IMR-90 (cell line): ENCODE results near the gene LPAR1. TPM values are rescaled to one million over a fixed set of nuclear protein-coding genes. Genes with fewer than 3 reads are reported as not detected.

ENCODE experiments used
- ATAC-seq: fragments of 200-7000 bp; cut with Tn5 transposase; 2 replicates; pipeline ENCODE4 v1.9.1; 2020; ENCODE audit warnings: low read depth, mild to moderate bottlenecking, moderate library complexity
- BruUV-seq: library from RNA; stranded (reverse); fragments of 400-500 nt; replicated peaks from 2 replicates; lab custom pipeline; 2021; lab: Mats Ljungman, UMichigan
- CTCF ChIA-PET: fragments of 300-600 bp; formaldehyde crosslinking; extraction: SDS; loops from one replicate; lab custom pipeline; 2021; ENCODE audit warnings: antibody characterized with exemption; lab: Yijun Ruan, JAX
- POLR2A ChIA-PET: fragments of 300-600 bp; sonication (Branson Sonifier 250); formaldehyde crosslinking; loops from one replicate; lab custom pipeline; 2022; ENCODE audit warnings: antibody characterized with exemption; ENCODE audit not compliant: unreplicated experiment; lab: Charles Lee
- DNase-seq: peaks from one replicate; pipeline ENCODE4 v3.0.0; 2013
- H2AFZ ChIP-seq: replicated peaks from 2 replicates; pipeline ENCODE3; 2013; ENCODE audit warnings: low read length, mild to moderate bottlenecking; ENCODE audit not compliant: poor library complexity
- H2AK5ac ChIP-seq: 2 replicates; pipeline ENCODE4 v1.6.1; 2013; ENCODE audit warnings: low read depth, low read length, inconsistent platforms
- H2AK9ac ChIP-seq: replicated peaks from 2 replicates; pipeline ENCODE3; 2013; ENCODE audit warnings: mild to moderate bottlenecking, low read depth, low read length, moderate library complexity; ENCODE audit not compliant: poor library complexity
- H2BK120ac ChIP-seq: 2 replicates; pipeline ENCODE4 v1.6.1; 2013; ENCODE audit warnings: low read depth, low read length, inconsistent platforms
- H2BK15ac ChIP-seq: 3 replicates; pipeline ENCODE4 v1.6.1; 2013; ENCODE audit warnings: low read depth, low read length, inconsistent platforms
- H2BK20ac ChIP-seq: 2 replicates; pipeline ENCODE4 v1.6.1; 2013; ENCODE audit warnings: low read depth, mild to moderate bottlenecking, inconsistent platforms, low read length, moderate library complexity
- H2BK5ac ChIP-seq: 2 replicates; pipeline ENCODE4 v1.6.1; 2013; ENCODE audit warnings: mild to moderate bottlenecking, low read depth, low read length, inconsistent platforms; ENCODE audit not compliant: poor library complexity, severe bottlenecking
- H3K14ac ChIP-seq: replicated peaks from 2 replicates; pipeline ENCODE4 v1.6.1; 2013; ENCODE audit warnings: low read depth, low read length, inconsistent platforms
- H3K18ac ChIP-seq: 2 replicates; pipeline ENCODE4 v1.6.1; 2013; ENCODE audit warnings: low read depth, low read length, control low read depth
- H3K23ac ChIP-seq: 2 replicates; pipeline ENCODE4 v1.6.1; 2013; ENCODE audit warnings: low read depth, low read length, inconsistent platforms
- H3K27ac ChIP-seq: 2 replicates; pipeline ENCODE4 v1.5.1; 2013; ENCODE audit warnings: mild to moderate bottlenecking, control low read depth, low read length; ENCODE audit not compliant: insufficient read depth
- H3K27me3 ChIP-seq: 2 replicates; pipeline ENCODE4 v1.6.1; 2013; ENCODE audit warnings: low read length; ENCODE audit not compliant: control insufficient read depth, insufficient read depth
- H3K36me3 ChIP-seq: 2 replicates; pipeline ENCODE4 v1.6.1; 2013; ENCODE audit warnings: low read length, mixed read lengths; ENCODE audit not compliant: control insufficient read depth, insufficient read depth
- H3K4ac ChIP-seq: 2 replicates; pipeline ENCODE4 v1.6.1; 2013; ENCODE audit warnings: low read depth, low read length, inconsistent platforms
- H3K4me1 ChIP-seq: 2 replicates; pipeline ENCODE4 v1.6.1; 2013; ENCODE audit warnings: low read length, mixed read lengths; ENCODE audit not compliant: control insufficient read depth, insufficient read depth
- H3K4me2 ChIP-seq: 2 replicates; pipeline ENCODE4 v1.6.1; 2013; ENCODE audit warnings: low read depth, mild to moderate bottlenecking, control low read depth, low read length, moderate library complexity
- H3K4me3 ChIP-seq: 2 replicates; pipeline ENCODE4 v1.5.1; 2013; ENCODE audit warnings: low read depth, mild to moderate bottlenecking, control low read depth, low read length, moderate library complexity; ENCODE audit not compliant: insufficient read depth
- H3K56ac ChIP-seq: 2 replicates; pipeline ENCODE4 v1.6.1; 2013; ENCODE audit warnings: low read length, inconsistent platforms; ENCODE audit not compliant: insufficient read depth; ENCODE audit errors: extremely low read depth
- H3K79me1 ChIP-seq, 2 experiments: 2 replicates each; pipeline ENCODE4 v1.6.1; 2013; ENCODE audit warnings: low read length in 2 of 2, inconsistent platforms in 1 of 2, low read depth in 1 of 2
- H3K9ac ChIP-seq: 2 replicates; pipeline ENCODE4 v1.6.1; 2013; ENCODE audit warnings: low read depth, low read length, control low read depth
- H3K9me1 ChIP-seq: 2 replicates; pipeline ENCODE4 v1.6.1; 2013; ENCODE audit warnings: low read length, inconsistent platforms; ENCODE audit not compliant: insufficient read depth
- H3K9me3 ChIP-seq: 2 replicates; pipeline ENCODE4 v1.6.1; 2013; ENCODE audit warnings: low read length; ENCODE audit not compliant: control insufficient read depth, insufficient read depth
- H4K20me1 ChIP-seq: 2 replicates; pipeline ENCODE4 v1.6.1; 2013; ENCODE audit warnings: low read length, inconsistent platforms; ENCODE audit not compliant: insufficient read depth
- H4K5ac ChIP-seq: 2 replicates; pipeline ENCODE4 v1.6.1; 2013; ENCODE audit warnings: mild to moderate bottlenecking, low read depth, low read length, control low read depth
- H4K8ac ChIP-seq, 2 experiments: 2 replicates each; pipeline ENCODE4 v1.6.1; 2013; ENCODE audit warnings: low read depth in 2 of 2, low read length in 2 of 2, control low read depth in 1 of 2, inconsistent platforms in 1 of 2
- H4K91ac ChIP-seq: 2 replicates; pipeline ENCODE4 v1.6.1; 2013; ENCODE audit warnings: low read depth, low read length, inconsistent platforms; ENCODE audit not compliant: insufficient read depth
- BHLHE40 ChIP-seq: fragments of 150-350 bp; IDR thresholded peaks from 2 replicates; pipeline ENCODE4 v1.6.1; 2016; ENCODE audit warnings: mild to moderate bottlenecking, low read depth, low read length
- CEBPB ChIP-seq: IDR thresholded peaks from 2 replicates; pipeline ENCODE4 v1.6.1; 2012; ENCODE audit warnings: low read depth, low read length, improper control_type of control experiment
- NFE2L2 ChIP-seq: fragments of 150-350 bp; IDR thresholded peaks from 2 replicates; pipeline ENCODE4 v1.6.1; 2016; ENCODE audit warnings: low read depth, mild to moderate bottlenecking, low read length
- RFX5 ChIP-seq: IDR thresholded peaks from 2 replicates; pipeline ENCODE4 v1.8.0; 2012; ENCODE audit warnings: low read depth, mild to moderate bottlenecking, low read length, moderate library complexity
- SMC3 ChIP-seq: fragments of 150-350 bp; IDR thresholded peaks from 2 replicates; pipeline ENCODE4 v1.6.1; 2016; ENCODE audit warnings: low read depth, mild to moderate bottlenecking, antibody characterized with exemption, low read length, moderate library complexity
- WGBS, 2 experiments: methylation state at CpG; one replicate each; pipeline versions ENCODE4 v1.1.5 to v1.1.7; 2013; ENCODE audit warnings: missing lambda C conversion rate in 2 of 2; ENCODE audit not compliant: insufficient read length in 1 of 2; ENCODE audit errors: extremely low coverage in 2 of 2; 5-methylcytosine and 5-hydroxymethylcytosine counted together
- dilution Hi-C: fragments of 300-500 bp; cut with HindIII; formaldehyde crosslinking; loops from one replicate; pipeline ENCODE4 v1.14.3; 2018; ENCODE audit warnings: low sequenced_read_pairs; ENCODE audit not compliant: unreplicated experiment
- in situ Hi-C: fragments of 300-500 bp; cut with MboI; formaldehyde crosslinking; loops from 3 replicates; pipeline ENCODE4 v1.14.3; 2019; ENCODE audit warnings: low sequenced_read_pairs, inconsistent platforms, mixed read lengths
- intact Hi-C: fragments of 100-400 bp; cut with micrococcal nuclease; formaldehyde crosslinking; loops from 2 replicates; pipeline ENCODE4 v1.10.0; 2022
- polyA plus RNA-seq, 3 experiments: library from polyadenylated mRNA; depleted of rRNA; stranded (reverse); fragments of >200 nt; gene quantifications; 2 replicates each; pipeline ENCODE4 v1.2.3, GENCODE V29; 2012; ENCODE audit warnings: low replicate concordance in 1 of 3
- total RNA-seq: library from RNA; depleted of rRNA; stranded (reverse); fragments of >200 nt; gene quantifications from 2 replicates; pipeline ENCODE4 v1.2.3, GENCODE V29; 2012
- TF ChIP-seq, protein P1 (sequence below): fragments of 150-350 bp; IDR thresholded peaks from 2 replicates; pipeline ENCODE4 v1.6.1; 2016; ENCODE audit warnings: low read depth, mild to moderate bottlenecking, low read length, moderate library complexity, borderline replicate concordance
- TF ChIP-seq, protein P2 (sequence below): fragments of 150-350 bp; IDR thresholded peaks from 2 replicates; pipeline ENCODE4 v1.6.1; 2017; ENCODE audit warnings: mild to moderate bottlenecking, antibody characterized with exemption, low read length, low read depth

Gene LPAR1
- total and polyA plus RNA-seq, 2 of the 4 experiments (the other 2 are of a cell fraction), result 171 to 315 TPM

DNA sequence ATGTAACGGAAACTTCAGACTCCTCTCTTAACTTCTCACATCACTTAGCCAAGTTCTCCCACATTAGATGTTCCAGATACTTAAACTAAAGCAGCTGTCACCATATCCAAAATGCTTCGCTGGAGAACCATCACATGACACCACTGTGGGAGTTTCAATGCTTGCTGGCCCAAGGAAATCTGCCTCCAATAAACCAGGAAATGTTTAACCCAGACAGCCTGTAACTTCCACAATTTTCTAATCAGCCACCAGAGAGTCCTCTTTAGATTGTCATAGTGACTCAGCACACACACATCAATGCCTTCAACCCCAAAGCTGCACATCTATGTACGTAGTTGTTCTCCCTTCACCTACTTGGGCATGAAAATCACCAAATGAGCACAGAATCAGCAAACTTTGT is 118.7 kb downstream of the LPAR1 start (continued):
- TF ChIP-seq, protein P1, sequence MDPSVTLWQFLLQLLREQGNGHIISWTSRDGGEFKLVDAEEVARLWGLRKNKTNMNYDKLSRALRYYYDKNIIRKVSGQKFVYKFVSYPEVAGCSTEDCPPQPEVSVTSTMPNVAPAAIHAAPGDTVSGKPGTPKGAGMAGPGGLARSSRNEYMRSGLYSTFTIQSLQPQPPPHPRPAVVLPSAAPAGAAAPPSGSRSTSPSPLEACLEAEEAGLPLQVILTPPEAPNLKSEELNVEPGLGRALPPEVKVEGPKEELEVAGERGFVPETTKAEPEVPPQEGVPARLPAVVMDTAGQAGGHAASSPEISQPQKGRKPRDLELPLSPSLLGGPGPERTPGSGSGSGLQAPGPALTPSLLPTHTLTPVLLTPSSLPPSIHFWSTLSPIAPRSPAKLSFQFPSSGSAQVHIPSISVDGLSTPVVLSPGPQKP, result no peak

DNA sequence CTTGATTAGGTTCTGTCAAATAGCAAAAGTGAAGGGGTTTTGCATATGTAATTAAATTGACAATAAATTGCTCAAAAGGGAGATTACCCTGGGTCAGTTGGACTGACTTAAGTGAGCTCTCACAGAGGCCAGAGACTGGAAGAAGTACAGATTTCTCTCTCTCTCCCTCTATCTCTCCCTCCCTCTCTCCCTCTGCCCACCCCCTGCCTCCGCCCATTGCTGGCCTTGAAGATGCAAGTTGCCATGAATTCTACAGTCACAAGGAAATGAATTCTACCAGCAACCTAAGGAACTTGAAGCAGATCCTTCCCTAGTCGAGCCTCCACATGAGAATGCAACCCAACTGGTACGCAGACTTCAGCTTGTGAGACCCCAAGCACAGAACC is 119.2 kb downstream of the LPAR1 start:
- Histone ChIP-seq H2AFZ (no peak overlapping the region), H3K4me2 (peak overlapping the region; percentile 51; the same call in 1 of the 2 replicates), H4K5ac (peak overlapping the region; percentile 92), H3K4me3 (no peak overlapping the region), H3K4ac (peak overlapping the region; percentile 99), H3K4me1 (peaks cover 33% of the 10 kb centered on the region), H3K18ac (peak overlapping the region; percentile 89), H2AK9ac (peak overlapping the region; percentile 1), H3K14ac (peak overlapping the region; percentile 91), H4K91ac (peak overlapping the region; percentile 98), H2BK20ac (peak overlapping the region; percentile 70), H3K9me1 (peaks cover 23% of the 10 kb centered on the region), H2AK5ac (peak overlapping the region; percentile 93), H3K23ac (peak overlapping the region; percentile 94), H3K36me3 (peaks cover 11% of the 10 kb centered on the region), H4K20me1 (peaks cover 21% of the 10 kb centered on the region; the same call in 1 of the 2 replicates), H2BK15ac (peak overlapping the region; percentile 90), H3K56ac (peak overlapping the region; percentile 71; the same call in 1 of the 2 replicates), H3K9ac (peak overlapping the region; percentile 8), H3K27me3 (no peaks in the 10 kb centered on the region), H2BK5ac (peak overlapping the region; percentile 100), H4K8ac (peak overlapping the region; percentile 37 to 88), H3K79me1 (peaks cover 34 to 76% of the 10 kb centered on the region in 2 experiments), H2BK120ac (peak overlapping the region; percentile 93), H3K9me3 (no peaks in the 10 kb centered on the region), H3K27ac (peak overlapping the region; percentile 88)
- dilution Hi-C loops, result no loop called here
- TF ChIP-seq RFX5 (no peak), CEBPB (no peak), BHLHE40 (no peak), NFE2L2 (no peak), SMC3 (no peak)
- TF ChIP-seq, protein P2, sequence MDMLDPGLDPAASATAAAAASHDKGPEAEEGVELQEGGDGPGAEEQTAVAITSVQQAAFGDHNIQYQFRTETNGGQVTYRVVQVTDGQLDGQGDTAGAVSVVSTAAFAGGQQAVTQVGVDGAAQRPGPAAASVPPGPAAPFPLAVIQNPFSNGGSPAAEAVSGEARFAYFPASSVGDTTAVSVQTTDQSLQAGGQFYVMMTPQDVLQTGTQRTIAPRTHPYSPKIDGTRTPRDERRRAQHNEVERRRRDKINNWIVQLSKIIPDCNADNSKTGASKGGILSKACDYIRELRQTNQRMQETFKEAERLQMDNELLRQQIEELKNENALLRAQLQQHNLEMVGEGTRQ, result no peak
- intact Hi-C loops, result loop anchor here (5.0 to 10.0 kb wide), 3 partner anchors 122 to 376 kb away; no protein-coding TSS in a partner anchor
- in situ Hi-C loops, result loop anchor here (25.0 kb wide), 1 partner anchor 282 kb away; no protein-coding TSS in a partner anchor
- CTCF ChIA-PET, result interaction anchor here (0.7 kb wide), 2 partner anchors 43 to 117 kb away, joined by 3 to 4 read pairs; no protein-coding TSS in a partner anchor
- ATAC-seq (peak; percentile 4), DNase-seq (no peak)
- POLR2A ChIA-PET, result interaction anchor here (0.8 kb wide), 1 partner anchor 77 kb away, joined by 3 read pairs; no protein-coding TSS in a partner anchor
- no CpG with 5 or more reads among the region's 3 CpGs for whole genome bisulfite sequencing, 2 experiments
- BruUV-seq, result no TSS peak
